HL-60 (cell line): Measurements from ENCODE around the gene CACNG4.

Source experiments
- GABPA ChIP-seq: IDR thresholded peaks from 2 replicates; pipeline ENCODE4 v1.6.1; 2012; ENCODE audit warnings: low read depth
- POLR2AphosphoS5 ChIP-seq: IDR thresholded peaks from 2 replicates; pipeline ENCODE4 v1.6.1; 2012; ENCODE audit warnings: low read depth
- SPI1 ChIP-seq: IDR thresholded peaks from 2 replicates; pipeline ENCODE4 v1.6.1; 2012; ENCODE audit warnings: low read depth, mild to moderate bottlenecking, borderline replicate concordance
- TF ChIP-seq, protein P1 (sequence below): IDR thresholded peaks from one replicate; pipeline ENCODE4 v1.5.1; 2011; ENCODE audit warnings: low read length, control low read depth, inconsistent platforms; ENCODE audit not compliant: insufficient read depth
- TF ChIP-seq, protein P2 (sequence below): IDR thresholded peaks from 2 replicates; pipeline ENCODE4 v1.6.1; 2012; ENCODE audit warnings: low read depth; ENCODE audit not compliant: insufficient replicate concordance

DNA sequence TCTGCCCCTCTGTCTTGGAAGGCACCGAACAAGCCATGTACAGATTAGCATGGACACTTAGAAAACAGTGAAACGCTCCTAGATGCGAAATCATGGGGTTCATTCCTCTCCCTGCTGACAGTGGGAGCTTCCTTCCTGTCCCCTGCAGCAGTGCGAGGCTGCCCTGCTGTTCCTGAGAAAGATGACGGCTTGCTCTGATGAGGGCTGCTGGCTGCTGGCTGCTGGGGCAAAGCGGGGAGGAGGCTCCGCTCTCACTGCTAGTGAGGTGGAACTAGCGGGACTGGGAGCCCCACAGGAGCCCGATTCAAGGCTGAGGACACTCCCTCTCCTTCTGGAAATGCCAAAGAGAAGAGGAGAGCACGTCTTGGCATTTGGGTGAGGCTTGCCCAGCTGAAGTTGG lies 25.9 kb upstream of the CACNG4 start:
- TF ChIP-seq POLR2AphosphoS5 = no peak
- TF ChIP-seq, protein P1, sequence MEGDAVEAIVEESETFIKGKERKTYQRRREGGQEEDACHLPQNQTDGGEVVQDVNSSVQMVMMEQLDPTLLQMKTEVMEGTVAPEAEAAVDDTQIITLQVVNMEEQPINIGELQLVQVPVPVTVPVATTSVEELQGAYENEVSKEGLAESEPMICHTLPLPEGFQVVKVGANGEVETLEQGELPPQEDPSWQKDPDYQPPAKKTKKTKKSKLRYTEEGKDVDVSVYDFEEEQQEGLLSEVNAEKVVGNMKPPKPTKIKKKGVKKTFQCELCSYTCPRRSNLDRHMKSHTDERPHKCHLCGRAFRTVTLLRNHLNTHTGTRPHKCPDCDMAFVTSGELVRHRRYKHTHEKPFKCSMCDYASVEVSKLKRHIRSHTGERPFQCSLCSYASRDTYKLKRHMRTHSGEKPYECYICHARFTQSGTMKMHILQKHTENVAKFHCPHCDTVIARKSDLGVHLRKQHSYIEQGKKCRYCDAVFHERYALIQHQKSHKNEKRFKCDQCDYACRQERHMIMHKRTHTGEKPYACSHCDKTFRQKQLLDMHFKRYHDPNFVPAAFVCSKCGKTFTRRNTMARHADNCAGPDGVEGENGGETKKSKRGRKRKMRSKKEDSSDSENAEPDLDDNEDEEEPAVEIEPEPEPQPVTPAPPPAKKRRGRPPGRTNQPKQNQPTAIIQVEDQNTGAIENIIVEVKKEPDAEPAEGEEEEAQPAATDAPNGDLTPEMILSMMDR = no peak
- TF ChIP-seq GABPA = no peak
- TF ChIP-seq SPI1 = no peak
- TF ChIP-seq, protein P2, sequence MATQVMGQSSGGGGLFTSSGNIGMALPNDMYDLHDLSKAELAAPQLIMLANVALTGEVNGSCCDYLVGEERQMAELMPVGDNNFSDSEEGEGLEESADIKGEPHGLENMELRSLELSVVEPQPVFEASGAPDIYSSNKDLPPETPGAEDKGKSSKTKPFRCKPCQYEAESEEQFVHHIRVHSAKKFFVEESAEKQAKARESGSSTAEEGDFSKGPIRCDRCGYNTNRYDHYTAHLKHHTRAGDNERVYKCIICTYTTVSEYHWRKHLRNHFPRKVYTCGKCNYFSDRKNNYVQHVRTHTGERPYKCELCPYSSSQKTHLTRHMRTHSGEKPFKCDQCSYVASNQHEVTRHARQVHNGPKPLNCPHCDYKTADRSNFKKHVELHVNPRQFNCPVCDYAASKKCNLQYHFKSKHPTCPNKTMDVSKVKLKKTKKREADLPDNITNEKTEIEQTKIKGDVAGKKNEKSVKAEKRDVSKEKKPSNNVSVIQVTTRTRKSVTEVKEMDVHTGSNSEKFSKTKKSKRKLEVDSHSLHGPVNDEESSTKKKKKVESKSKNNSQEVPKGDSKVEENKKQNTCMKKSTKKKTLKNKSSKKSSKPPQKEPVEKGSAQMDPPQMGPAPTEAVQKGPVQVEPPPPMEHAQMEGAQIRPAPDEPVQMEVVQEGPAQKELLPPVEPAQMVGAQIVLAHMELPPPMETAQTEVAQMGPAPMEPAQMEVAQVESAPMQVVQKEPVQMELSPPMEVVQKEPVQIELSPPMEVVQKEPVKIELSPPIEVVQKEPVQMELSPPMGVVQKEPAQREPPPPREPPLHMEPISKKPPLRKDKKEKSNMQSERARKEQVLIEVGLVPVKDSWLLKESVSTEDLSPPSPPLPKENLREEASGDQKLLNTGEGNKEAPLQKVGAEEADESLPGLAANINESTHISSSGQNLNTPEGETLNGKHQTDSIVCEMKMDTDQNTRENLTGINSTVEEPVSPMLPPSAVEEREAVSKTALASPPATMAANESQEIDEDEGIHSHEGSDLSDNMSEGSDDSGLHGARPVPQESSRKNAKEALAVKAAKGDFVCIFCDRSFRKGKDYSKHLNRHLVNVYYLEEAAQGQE = no peak
